GM12878 (cell line): ENCODE measurements around the gene ZSCAN10. TPM values are rescaled to one million over a fixed set of nuclear protein-coding genes. Genes with fewer than 3 reads are reported as not detected.

Experiments
- ATAC-seq: fragments of 200-7000 bp; cut with Tn5 transposase; 3 replicates; pipeline ENCODE4 v1.9.1; 2020; ENCODE audit warnings: mild to moderate bottlenecking, moderate library complexity
- BruUV-seq: library from RNA; stranded (reverse); fragments of 400-500 nt; replicated peaks from 2 replicates; lab custom pipeline; 2021; lab: Mats Ljungman, UMichigan
- CTCF ChIA-PET: fragments of 300-600 bp; sonication (Branson Sonifier 250); formaldehyde crosslinking; extraction: SDS; loops from one replicate; lab custom pipeline; 2021; ENCODE audit warnings: inconsistent platforms; lab: Yijun Ruan, JAX
- POLR2A ChIA-PET: fragments of 350-600 bp; formaldehyde crosslinking; extraction: SDS; loops from one replicate; lab custom pipeline; 2021; ENCODE audit warnings: inconsistent platforms; lab: Charles Lee
- RAD21 ChIA-PET: fragments of 300-600 bp; sonication (Branson Sonifier 250); formaldehyde crosslinking; loops from one replicate; lab custom pipeline; 2023; ENCODE audit warnings: antibody characterized with exemption; ENCODE audit not compliant: unreplicated experiment; lab: Charles Lee
- SMC1A ChIA-PET: fragments of 300-600 bp; sonication (Branson Sonifier 250); formaldehyde crosslinking; loops from one replicate; lab custom pipeline; 2023; ENCODE audit not compliant: unreplicated experiment, uncharacterized antibody; lab: Charles Lee
- DNase-seq: peaks from one replicate; pipeline ENCODE4 v3.0.0-alpha.2; 2011; ENCODE audit warnings: low read depth, low spot score
- FAIRE-seq: peaks from 3 replicates; lab custom pipeline; 2011; peaks lifted over from hg19 to GRCh38; lab: Jason Lieb, UNC
- H2AFZ ChIP-seq: 2 replicates; pipeline ENCODE4 v1.6.0; 2011; ENCODE audit warnings: low read depth, low read length, control low read depth; ENCODE audit not compliant: control insufficient read depth
- H3K27ac ChIP-seq: 2 replicates; pipeline ENCODE4 v1.5.1; 2011; ENCODE audit warnings: control low read depth; ENCODE audit not compliant: control insufficient read depth, insufficient read depth
- H3K27me3 ChIP-seq, 2 experiments: replicated peaks in 1 of 2; 2 replicates each; pipeline versions ENCODE4 v1.6.0 to v1.6.1; 2011; ENCODE audit warnings: low read length in 1 of 2; ENCODE audit not compliant: control insufficient read depth in 2 of 2, insufficient read depth in 2 of 2
- H3K36me3 ChIP-seq, 2 experiments: 2 replicates each; pipeline ENCODE4 v1.5.1; 2011; ENCODE audit warnings: low read length in 1 of 2; ENCODE audit not compliant: control insufficient read depth in 2 of 2, insufficient read depth in 2 of 2
- H3K4me1 ChIP-seq: 2 replicates; pipeline ENCODE4 v1.6.1; 2011; ENCODE audit warnings: mild to moderate bottlenecking, low read length, moderate library complexity, mixed read lengths; ENCODE audit not compliant: control insufficient read depth, insufficient read depth
- H3K4me2 ChIP-seq: 2 replicates; pipeline ENCODE4 v1.6.0; 2011; ENCODE audit warnings: control low read depth; ENCODE audit not compliant: control insufficient read depth, insufficient read depth
- H3K4me3 ChIP-seq: fragments of 200-600 bp; sonication (generic); 2 replicates; pipeline ENCODE4 v1.5.1; 2016
- H3K79me2 ChIP-seq: 2 replicates; pipeline ENCODE4 v1.6.0; 2011; ENCODE audit warnings: low read length; ENCODE audit not compliant: control insufficient read depth, insufficient read depth
- H3K9ac ChIP-seq: 2 replicates; pipeline ENCODE4 v1.8.0; 2011; ENCODE audit warnings: low read length, control low read depth, mixed read lengths; ENCODE audit not compliant: control insufficient read depth, insufficient read depth
- H3K9me3 ChIP-seq: replicated peaks from 3 replicates; pipeline ENCODE4 v1.5.1; 2011; ENCODE audit warnings: mild to moderate bottlenecking, low read length; ENCODE audit not compliant: control insufficient read depth, insufficient read depth
- H4K20me1 ChIP-seq: 2 replicates; pipeline ENCODE4 v1.6.0; 2011; ENCODE audit not compliant: control insufficient read depth, insufficient read depth
- ATF3 ChIP-seq: IDR thresholded peaks from 2 replicates; pipeline ENCODE4 v1.6.1; 2011; ENCODE audit warnings: low read depth, mild to moderate bottlenecking, low read length, moderate library complexity, borderline replicate concordance; ENCODE audit errors: extremely low read depth
- FOS ChIP-seq: IDR thresholded peaks from 3 replicates; pipeline ENCODE4 v1.6.1; 2011; ENCODE audit warnings: borderline replicate concordance; ENCODE audit not compliant: insufficient read length; ENCODE audit errors: extremely low read depth
- PKNOX1 ChIP-seq: fragments of 450-650 bp; IDR thresholded peaks from 2 replicates; pipeline ENCODE4 v1.6.1; 2016; ENCODE audit warnings: mild to moderate bottlenecking
- SMAD1 ChIP-seq: fragments of 450-650 bp; IDR thresholded peaks from 2 replicates; pipeline ENCODE4 v1.6.1; 2018; ENCODE audit warnings: mild to moderate bottlenecking, low read depth; ENCODE audit not compliant: partially characterized antibody
- ZNF207 ChIP-seq: fragments of 450-650 bp; IDR thresholded peaks from 2 replicates; pipeline ENCODE4 v1.6.1; 2014; ENCODE audit warnings: antibody characterized with exemption, mild to moderate bottlenecking, borderline replicate concordance
- ZNF687 ChIP-seq: fragments of 450-650 bp; IDR thresholded peaks from 2 replicates; pipeline ENCODE4 v1.6.1; 2017; ENCODE audit warnings: mild to moderate bottlenecking, moderate library complexity
- WGBS: methylation state at CpG from one replicate; pipeline ENCODE4 v1.1.6; 2016; ENCODE audit warnings: low lambda C conversion rate; ENCODE audit not compliant: insufficient replicate concordance, insufficient coverage; ENCODE audit errors: missing lambda C conversion rate; 5-methylcytosine and 5-hydroxymethylcytosine counted together
- in situ Hi-C: fragments of 300-500 bp; cut with MboI; formaldehyde crosslinking; loops from 9 replicates; pipeline ENCODE4 v1.14.3; 2018; ENCODE audit warnings: mixed read lengths
- intact Hi-C: fragments of 100-400 bp; cut with micrococcal nuclease; formaldehyde crosslinking; loops from one replicate; pipeline ENCODE4 v1.14.2; 2022; ENCODE audit not compliant: unreplicated experiment
- polyA plus RNA-seq, 11 experiments: library from polyadenylated mRNA; depleted of rRNA in 4 of 11; unstranded in 6 of 11; stranded (reverse) in 5 of 11; fragments of >200 nt; fragmentation: Nextera tagmentation in 4 of 11; fragmentation: Illumina TruSeq in 1 of 11; extraction: Ambion mirVana in 4 of 11; extraction: Trizol in 1 of 11; gene quantifications; 1 replicate in 1 of 11; 2 replicates in 10 of 11; pipeline versions ENCODE4 v1.2.1 to v1.2.3, GENCODE V29; 2011 to 2016; ENCODE audit warnings: inconsistent platforms in 2 of 11, missing spikeins in 2 of 11, low read depth in 1 of 11
- total RNA-seq, 4 experiments: library from RNA; depleted of rRNA in 3 of 4; stranded (reverse); fragments of >200 nt in 3 of 4; fragmentation: Illumina TruSeq in 1 of 4; extraction: Trizol in 1 of 4; gene quantifications; 2 replicates each; pipeline versions ENCODE4 v1.2.1 to v1.2.3, GENCODE V29; 2013 to 2021
- TF ChIP-seq, protein P1 (sequence below): fragments of 450-650 bp; IDR thresholded peaks from 2 replicates; pipeline ENCODE4 v1.6.1; 2017; ENCODE audit warnings: antibody characterized with exemption, mild to moderate bottlenecking, moderate library complexity
- TF ChIP-seq, protein P2 (sequence below): fragments of 450-650 bp; IDR thresholded peaks from 2 replicates; pipeline ENCODE4 v1.6.1; 2017; ENCODE audit warnings: mild to moderate bottlenecking, low read depth, inconsistent platforms; ENCODE audit not compliant: poor library complexity, severe bottlenecking
- TF ChIP-seq, protein P3 (sequence below): fragments of 450-650 bp; IDR thresholded peaks from 2 replicates; pipeline ENCODE4 v1.6.1; 2016; ENCODE audit warnings: mild to moderate bottlenecking

The ZSCAN10 gene
- total and polyA plus RNA-seq, 10 of the 15 experiments (the other 5 are each of a cell fraction or from before 2014, with no cell fraction given) = 0.06 to 0.33 TPM; not detected in 8

GRCh38 chr16:3140603-3141427 lies 41.7 kb upstream of the ZSCAN10 start:
- Histone ChIP-seq H3K9me3 (no peaks in the 10 kb centered on the region), H3K36me3 (no peaks in the 10 kb centered on the region; a peak in 2 of 4 replicates), H3K27ac (no peak overlapping the region), H3K4me1 (no peaks in the 10 kb centered on the region), H2AFZ (no peak overlapping the region), H3K9ac (no peak overlapping the region), H4K20me1 (no peaks in the 10 kb centered on the region), H3K79me2 (no peaks in the 10 kb centered on the region), H3K4me3 (no peak overlapping the region), H3K4me2 (no peak overlapping the region), H3K27me3 (no peaks in the 10 kb centered on the region)
- ChIA-PET RAD21 (no interaction called here), CTCF (no interaction called here), SMC1A (no interaction called here), POLR2A (interaction anchor here (1.0 kb wide), 1 partner anchor 12 kb away, joined by 3 read pairs; no protein-coding TSS in a partner anchor)
- intact Hi-C loops (no loop called here), in situ Hi-C loops (no loop called here)
- WGBS = 95% methylated on average over 69 of the region's 69 CpGs
- ATAC-seq (no peak), DNase-seq (no peak), FAIRE-seq (no peak)
- no TSS peak for BruUV-seq
- TF ChIP-seq ZNF207 = no peak
- TF ChIP-seq, protein P1, sequence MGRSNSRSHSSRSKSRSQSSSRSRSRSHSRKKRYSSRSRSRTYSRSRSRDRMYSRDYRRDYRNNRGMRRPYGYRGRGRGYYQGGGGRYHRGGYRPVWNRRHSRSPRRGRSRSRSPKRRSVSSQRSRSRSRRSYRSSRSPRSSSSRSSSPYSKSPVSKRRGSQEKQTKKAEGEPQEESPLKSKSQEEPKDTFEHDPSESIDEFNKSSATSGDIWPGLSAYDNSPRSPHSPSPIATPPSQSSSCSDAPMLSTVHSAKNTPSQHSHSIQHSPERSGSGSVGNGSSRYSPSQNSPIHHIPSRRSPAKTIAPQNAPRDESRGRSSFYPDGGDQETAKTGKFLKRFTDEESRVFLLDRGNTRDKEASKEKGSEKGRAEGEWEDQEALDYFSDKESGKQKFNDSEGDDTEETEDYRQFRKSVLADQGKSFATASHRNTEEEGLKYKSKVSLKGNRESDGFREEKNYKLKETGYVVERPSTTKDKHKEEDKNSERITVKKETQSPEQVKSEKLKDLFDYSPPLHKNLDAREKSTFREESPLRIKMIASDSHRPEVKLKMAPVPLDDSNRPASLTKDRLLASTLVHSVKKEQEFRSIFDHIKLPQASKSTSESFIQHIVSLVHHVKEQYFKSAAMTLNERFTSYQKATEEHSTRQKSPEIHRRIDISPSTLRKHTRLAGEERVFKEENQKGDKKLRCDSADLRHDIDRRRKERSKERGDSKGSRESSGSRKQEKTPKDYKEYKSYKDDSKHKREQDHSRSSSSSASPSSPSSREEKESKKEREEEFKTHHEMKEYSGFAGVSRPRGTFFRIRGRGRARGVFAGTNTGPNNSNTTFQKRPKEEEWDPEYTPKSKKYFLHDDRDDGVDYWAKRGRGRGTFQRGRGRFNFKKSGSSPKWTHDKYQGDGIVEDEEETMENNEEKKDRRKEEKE = no peak
- TF ChIP-seq ATF3 = no peak
- TF ChIP-seq ZNF687 = no peak
- no peak for TF ChIP-seq FOS
- TF ChIP-seq SMAD1 = no peak
- TF ChIP-seq, protein P2, sequence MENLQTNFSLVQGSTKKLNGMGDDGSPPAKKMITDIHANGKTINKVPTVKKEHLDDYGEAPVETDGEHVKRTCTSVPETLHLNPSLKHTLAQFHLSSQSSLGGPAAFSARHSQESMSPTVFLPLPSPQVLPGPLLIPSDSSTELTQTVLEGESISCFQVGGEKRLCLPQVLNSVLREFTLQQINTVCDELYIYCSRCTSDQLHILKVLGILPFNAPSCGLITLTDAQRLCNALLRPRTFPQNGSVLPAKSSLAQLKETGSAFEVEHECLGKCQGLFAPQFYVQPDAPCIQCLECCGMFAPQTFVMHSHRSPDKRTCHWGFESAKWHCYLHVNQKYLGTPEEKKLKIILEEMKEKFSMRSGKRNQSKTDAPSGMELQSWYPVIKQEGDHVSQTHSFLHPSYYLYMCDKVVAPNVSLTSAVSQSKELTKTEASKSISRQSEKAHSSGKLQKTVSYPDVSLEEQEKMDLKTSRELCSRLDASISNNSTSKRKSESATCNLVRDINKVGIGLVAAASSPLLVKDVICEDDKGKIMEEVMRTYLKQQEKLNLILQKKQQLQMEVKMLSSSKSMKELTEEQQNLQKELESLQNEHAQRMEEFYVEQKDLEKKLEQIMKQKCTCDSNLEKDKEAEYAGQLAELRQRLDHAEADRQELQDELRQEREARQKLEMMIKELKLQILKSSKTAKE = no peak
- TF ChIP-seq, protein P3, sequence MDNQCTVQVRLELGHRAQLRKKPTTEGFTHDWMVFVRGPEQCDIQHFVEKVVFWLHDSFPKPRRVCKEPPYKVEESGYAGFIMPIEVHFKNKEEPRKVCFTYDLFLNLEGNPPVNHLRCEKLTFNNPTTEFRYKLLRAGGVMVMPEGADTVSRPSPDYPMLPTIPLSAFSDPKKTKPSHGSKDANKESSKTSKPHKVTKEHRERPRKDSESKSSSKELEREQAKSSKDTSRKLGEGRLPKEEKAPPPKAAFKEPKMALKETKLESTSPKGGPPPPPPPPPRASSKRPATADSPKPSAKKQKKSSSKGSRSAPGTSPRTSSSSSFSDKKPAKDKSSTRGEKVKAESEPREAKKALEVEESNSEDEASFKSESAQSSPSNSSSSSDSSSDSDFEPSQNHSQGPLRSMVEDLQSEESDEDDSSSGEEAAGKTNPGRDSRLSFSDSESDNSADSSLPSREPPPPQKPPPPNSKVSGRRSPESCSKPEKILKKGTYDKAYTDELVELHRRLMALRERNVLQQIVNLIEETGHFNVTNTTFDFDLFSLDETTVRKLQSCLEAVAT = no peak
- no peak for TF ChIP-seq PKNOX1
